ENCODE results near the gene EIF3D.
"Not testable (repeated sequence)": the region's sequence is repeated elsewhere in the genome, so short reads cannot be mapped to it uniquely, and the experiment has no call there.

EIF3D gene

DNA sequence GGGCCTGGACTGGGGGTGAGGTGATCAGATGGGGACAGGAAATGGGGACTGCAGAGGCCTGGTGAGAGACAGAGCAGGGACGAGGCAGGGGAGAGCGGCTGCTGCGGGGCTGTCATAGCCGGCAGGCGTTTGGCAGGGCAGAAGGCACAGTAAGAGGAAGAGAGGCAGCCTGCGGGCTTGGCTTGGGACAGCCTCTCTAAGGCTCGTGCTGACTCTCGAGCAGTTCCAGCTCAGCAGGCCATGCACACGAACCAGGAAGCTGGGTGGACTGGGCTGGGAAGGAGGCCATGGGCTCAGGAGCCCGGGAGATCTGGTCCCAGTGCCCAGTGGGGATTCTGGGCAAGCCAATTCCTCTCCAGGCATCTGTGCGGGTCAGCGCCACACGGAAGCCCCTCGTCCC, 19.6 kb upstream of the EIF3D start:
- DNase-seq (ENCODE audit: low spot score): no peak

DNA sequence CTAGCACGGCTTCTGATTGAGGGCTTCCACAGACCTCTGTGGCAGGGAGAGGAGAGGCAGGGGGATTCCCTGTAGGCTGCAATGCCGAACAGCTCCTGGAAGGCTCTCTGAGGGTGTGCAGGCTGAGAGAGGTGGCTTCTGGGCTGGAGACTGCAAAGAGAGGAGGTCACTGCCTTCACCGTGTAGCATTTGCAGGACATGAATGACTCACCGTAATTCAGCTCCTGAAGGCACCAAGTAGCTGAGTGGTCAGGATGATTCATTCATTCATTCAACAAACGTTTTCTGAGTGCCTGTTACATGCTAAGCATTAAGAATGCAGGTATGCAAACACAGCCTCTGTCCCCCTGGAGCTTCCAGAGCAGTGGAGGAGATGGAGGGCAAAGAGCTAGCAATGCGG, 18.0 kb upstream of the EIF3D start:
- DNase-seq (ENCODE audit: low spot score): no peak

DNA sequence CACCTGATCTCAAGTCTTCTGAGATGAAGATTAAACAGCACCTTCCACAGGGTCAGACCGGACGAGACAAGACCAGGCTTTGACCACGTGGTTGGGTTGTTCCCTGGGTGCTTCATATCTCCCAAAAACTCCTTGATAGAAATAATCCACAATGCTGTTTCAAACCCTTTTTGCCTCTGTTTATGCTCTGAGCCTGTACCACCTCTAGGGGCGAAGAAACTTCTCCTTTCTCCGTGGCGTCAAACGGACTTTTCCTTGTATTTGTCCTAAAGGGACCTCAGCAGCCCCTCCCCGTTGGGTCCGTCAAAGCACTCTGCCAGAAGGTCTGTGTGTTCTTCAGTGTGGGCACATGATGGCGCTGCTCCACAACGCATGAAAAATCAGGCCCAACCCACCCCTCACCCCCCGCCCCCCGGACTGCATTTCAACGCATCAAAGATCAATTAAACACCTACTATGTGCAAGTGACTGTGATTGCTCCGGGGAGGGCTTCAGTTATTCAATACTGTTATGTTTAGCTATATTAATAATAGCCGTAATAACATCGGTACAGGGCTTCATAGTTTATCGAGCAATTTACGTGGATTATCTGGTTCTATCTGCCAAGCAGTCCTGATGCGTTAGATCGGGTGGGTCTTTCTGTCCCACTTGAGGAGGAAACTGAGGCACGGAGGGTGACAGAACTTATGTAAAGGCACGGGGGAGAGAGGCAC, 17.3 kb upstream of the EIF3D start:
- peak; percentile 76 for DNase-seq (ENCODE audit: low spot score)

DNA sequence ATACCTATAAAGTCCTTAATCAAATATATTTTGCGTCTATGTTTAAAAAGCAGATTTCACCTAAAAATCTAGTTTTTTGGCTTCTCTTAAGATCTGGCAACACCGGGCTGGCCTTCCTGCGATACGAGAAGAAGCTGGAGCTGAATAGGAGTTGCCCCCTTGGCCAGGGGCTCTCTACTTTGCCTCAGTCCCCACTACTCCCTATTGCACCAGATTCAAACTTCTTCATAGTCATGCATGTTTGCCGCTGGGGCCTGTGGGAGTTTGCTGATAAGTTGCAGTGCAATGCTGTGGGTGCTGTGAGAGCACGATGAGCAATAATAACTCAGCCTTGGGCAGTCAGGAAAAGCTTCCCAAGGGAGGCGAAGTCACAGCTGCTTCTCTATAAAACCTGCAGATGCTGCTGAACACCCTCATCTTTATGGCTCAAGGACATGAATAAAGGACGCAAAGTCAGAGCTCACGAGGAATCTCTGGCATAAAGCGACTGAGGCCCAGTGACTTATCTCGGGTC, 15.2 kb upstream of the EIF3D start:
- no peak for DNase-seq (ENCODE audit: low spot score)

DNA sequence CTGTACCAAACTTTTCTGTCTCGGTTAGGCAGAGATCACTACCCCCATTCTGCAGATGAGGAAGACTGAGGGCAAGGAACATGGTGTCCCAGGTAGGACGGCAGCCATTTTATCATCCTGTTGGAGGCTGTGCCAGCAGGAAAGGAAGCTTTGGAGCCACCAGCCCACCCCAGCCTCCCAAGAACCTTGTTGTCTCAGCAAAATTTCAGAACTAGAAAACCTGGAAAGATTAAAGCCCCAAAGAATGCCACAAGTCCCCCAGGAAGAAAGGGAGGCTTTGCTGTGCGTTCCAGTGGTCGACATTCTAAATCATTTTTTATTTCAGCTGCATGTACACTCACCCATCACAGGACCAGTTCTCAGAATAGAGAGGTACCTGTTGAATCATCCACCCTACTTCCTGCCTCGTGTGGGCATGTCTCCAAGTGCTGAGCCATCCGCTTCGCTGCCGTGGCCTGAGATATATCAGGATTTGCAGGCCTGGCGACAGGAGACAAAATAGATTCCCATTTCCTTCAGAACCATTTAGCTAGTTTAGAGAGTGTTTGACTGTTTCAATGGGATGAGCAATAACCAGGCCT, 13.0 kb upstream of the EIF3D start:
- no peak for DNase-seq (ENCODE audit: low spot score)

DNA sequence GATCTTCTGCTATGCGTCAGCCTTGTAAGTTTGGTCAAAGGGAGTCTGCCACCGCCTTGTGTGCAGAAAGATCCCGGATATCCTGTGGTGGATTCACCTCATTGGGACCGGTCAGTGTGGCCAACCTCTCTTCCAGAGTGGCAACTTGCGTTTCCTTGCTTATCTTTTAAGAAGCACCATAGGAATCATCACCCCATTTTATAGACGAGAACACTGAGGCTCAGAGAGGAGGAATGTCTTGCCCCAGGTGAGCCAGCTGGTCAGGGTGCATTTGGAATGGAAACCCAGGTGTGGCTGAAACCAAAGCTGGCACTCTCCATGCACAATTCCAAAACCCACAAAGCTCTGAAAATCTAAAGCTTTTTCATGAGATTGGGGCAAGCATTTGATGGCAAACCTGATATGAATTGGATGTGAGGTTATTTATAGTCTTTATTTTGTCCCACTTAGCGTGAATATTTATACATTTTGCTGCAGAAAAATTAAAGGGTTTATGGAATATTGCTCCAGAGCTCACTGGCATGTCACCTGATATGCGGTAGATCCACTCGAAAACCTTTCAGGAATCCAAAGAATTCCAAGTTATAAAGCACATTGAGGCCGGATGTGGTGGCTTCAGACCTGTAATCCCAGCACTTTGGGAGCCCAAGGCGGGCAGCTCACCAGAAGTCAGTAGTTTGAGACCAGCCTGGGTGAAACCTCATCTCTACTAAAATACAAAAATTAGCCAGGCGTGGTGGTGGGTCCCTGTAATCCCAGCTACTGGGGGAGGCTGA, 12.1 kb upstream of the EIF3D start:
- no peak for DNase-seq (ENCODE audit: low spot score)

DNA sequence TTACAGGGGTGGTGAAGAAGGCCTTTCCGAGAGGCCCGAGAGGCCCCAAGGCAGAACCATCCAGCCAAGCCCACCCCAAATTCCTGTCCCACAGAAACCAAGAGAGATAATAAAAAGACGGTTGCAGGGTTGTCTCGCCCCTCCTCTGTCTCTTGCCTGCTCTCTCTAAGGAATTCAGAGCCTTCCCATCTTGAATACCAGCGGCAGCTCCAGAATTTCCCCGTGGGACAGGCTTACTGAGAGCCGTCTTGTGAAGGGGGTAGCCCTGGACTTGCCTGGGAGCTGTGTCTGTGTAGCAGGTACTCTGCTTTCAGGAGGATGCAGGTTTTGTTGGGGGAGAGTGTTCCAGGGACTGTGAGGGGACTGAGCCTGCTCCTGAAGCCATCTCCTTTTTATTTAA, 9.6 kb upstream of the EIF3D start:
- DNase-seq (ENCODE audit: low spot score): no peak

DNA sequence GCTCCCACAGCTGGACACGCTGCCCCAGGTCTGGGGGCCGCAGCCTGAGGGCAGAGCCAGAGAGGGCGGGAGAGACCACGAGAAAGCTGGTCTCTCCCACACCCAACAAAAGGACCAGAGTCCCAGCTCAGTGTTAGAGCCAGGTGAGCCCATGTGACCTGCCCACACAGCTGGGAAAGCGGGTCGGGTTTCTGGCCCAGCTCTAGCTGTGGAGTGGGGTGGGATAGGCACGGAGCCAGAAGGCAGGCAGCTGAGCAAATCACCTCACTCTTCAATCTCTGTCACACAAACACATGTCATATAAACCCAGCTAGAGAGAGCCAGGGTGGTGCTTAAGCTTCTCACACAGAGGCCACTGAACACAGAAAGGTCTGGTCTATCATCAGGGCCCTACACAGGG, 7.8 kb upstream of the EIF3D start:
- DNase-seq (ENCODE audit: low spot score): no peak

DNA sequence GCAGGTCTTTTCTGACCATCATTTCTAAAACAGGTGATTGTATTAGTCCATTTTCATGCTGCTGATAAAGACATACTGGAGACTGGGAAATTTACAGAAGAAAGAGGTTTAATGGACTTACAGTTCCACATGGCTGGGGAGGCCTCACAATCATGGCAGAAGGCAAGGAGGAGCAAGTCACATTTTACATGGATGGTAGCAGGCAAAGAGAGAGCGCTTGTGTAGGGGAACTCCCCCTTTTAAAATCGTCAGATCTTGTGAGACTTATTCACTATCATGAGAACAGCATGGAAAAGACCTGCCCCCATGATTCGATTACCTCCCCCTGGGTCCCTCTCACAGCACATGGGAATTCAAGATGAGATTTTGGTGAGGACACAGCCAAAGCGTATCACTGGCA, 4.4 kb upstream of the EIF3D start:
- not testable (repeated sequence) for DNase-seq (ENCODE audit: low spot score)

DNA sequence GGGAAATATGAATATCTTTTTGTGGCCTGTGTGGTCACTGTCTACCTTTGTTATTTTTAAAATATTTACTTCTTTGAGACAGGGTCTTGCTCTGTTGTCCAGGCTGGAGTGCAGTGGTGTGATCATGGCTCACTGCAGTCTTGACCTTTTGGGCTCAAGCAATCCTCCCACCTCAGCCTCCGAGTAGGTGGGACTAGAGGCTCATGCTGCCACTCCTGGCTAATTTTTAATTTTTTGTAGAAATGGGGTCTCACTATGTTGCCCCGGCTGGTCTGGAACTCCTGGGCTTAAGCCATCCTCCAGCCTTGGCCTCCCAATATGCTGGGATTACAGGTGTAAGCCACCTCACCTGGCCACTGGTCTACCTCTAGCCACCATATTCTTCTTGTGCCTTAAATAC, 3.5 kb upstream of the EIF3D start:
- DNase-seq (ENCODE audit: low spot score): no peak

DNA sequence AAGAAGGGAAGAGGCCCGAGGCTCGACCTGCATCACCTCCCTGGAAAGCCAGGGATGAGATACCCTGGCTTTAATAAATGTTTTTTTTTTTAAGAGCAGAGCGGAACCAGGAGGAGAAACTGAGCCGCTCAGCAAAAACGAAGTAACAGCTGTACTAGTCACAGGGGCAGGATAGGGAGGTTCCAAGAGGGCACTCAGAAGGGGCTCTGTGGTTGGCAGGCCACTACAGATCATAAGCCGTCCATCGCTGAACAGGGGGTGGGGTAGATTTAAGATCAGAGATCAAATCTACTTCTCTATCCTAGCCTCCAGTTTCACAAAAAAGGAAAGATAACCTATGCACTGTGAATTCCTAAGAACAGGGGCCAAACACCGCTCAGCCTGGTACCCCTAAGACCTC, 625 bp downstream of the EIF3D start:
- DNase-seq (ENCODE audit: low spot score): no peak

DNA sequence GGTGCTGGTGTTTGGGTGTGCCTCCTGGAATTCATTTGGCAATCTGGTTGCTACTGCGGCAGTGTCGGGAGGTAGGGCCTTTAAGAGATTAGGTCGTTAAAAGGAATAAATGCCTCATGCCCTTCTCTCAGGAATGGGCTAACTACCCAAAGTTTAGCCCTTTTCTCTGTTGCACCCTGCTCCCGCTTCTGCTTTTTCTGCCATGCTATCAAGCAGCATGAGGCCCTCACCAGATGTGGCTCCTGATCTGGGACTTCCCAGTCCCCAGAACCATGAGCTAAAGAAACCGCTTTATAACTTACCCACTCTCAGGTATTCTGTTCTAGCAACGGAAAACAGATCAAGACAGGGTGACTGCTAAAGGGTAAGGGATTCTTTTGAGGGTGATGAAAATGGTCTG, 6.3 kb downstream of the EIF3D start:
- no peak for DNase-seq (ENCODE audit: low spot score)

DNA sequence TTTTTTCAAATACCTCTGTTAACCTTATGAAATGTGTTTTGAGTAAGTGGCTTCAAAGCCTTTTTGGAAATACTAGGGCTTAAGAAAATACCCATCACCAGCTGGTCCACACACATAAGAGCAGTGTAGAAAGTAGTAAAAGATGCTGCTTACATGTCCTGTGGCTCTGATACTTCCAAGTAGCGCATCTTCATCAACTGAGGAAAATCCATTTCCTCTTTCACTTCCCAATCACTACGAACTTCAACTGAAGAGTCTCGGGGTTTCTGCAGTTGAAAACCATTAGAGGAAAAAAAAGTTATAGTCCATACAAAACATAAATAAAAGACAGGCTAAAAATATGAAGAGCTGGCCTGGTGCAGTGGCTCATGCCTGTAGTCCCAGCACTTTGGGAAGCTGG, 8.5 kb downstream of the EIF3D start:
- DNase-seq (ENCODE audit: low spot score): no peak

DNA sequence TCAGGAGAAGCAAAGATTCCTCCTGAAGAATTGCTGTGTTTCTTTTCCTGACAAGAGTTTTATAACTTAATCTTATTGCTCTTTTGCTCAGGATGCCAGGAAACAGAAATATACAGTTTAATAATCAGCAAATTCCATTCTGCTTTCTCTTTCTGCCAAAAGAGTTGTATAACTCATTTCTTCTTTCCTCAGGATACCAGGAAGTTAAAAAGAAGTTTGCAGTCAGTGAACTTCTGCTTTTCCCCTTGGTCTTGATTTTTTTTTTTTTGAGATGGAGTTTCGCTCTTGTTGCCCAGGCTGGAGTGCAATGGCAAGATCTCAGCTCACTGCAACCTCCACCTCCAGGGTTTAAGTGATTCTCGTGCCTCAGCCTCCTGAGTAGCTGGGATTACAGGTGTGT, 9.1 kb downstream of the EIF3D start:
- not testable (repeated sequence) for DNase-seq (ENCODE audit: low spot score)

DNA sequence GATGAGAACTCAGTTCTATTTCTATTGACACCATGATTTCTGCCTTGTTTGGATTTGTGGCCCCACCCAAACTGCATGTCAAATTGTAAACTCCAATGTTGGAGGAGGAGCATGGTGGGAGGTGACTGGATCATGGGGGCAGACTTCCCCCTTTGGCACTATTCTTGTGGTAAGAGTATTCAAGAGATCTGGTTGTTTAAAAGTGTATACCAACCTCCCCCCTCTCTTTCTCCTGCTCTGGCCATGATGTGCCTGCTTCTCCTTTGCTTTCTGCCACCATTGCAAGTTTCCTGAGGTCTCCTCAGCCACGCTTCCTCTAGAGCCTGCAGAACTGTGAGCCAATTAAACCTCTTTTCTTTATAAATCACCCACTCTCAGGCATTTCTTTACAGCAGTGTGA, 14.2 kb downstream of the EIF3D start:
- no peak for DNase-seq (ENCODE audit: low spot score)

DNA sequence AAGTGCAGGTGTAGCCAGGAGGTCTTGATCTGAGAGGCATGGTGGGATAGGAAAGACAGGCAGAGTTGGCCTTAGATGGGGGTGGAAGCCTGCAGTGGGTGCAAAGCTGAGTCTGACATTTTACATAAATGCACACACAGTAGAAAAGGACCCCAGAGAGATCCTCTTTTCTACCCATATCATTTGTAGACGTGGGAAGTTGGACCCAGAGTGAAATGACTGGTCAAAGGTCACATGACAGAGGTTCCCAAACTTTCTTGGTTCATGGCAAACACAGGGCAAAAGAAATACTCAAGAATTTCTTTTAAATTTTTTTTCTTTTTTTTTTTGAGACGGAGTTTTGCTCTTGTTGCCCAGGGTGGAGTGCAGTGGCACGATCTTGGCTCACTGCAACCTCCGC, 16.0 kb downstream of the EIF3D start:
- DNase-seq (ENCODE audit: low spot score): no peak

DNA sequence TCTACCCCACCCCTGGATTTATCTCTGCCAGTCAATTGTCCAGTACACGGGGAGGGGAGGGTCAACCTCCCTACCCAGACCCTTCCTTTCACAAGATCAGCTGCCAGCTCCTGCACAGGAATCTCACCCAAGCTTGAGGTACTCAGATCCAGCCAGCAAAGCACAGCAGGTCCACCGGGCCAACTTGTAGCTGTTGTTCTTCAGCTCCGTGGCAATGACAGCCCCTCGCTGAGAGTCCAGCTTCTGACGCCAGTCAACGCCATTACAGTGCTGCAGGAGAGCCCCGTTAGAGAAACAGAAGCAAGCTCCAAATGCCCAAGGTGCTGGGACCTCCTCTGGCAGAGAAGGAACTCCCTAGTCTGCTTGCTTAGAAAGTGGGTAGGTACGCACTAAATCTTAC, 16.6 kb downstream of the EIF3D start:
- no peak for DNase-seq (ENCODE audit: low spot score)

DNA sequence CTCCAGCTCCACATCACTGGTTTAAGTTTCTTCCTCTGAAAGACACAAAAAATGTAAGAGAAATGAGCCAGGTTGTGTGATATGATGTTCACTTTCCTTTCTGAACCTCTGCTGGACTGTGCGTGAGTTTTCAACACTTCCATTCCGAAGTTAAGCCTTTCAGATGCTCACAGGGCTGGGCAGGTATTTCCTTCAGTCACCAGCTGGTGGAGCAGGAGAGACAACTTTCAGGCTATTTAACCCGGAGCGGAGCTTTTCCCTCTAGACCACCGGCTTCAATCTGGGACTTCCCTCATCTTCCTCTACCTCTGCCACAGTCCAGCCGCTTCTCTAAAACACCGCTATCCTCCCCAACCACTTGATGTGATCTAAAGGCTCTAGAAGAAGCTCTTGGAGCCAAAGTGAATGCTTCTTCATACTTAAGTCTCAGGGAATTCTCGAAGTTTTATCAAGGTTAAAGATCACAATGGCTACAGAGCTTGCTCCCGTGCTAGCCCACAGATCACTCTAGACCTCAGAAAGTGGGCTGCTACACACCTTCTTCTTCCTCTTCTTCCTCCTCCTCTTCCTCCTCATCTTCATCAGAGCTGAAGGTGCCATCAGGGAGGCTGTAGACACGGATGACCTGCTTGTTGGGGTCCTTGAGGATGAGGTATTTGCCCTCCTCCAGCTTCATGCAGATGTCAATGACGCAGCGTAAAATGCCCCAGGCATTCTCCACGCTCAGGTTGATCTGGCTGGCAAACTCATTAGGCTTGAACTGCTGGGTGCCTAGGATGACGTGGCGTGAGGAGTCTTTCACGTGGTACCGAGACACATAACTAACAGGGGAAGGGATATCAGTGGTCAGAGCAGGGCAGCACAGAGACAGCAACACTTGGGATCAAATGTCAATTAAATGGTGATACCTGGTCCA, 17.7 kb downstream of the EIF3D start:
- DNase-seq (ENCODE audit: low spot score): peak; percentile 61

DNA sequence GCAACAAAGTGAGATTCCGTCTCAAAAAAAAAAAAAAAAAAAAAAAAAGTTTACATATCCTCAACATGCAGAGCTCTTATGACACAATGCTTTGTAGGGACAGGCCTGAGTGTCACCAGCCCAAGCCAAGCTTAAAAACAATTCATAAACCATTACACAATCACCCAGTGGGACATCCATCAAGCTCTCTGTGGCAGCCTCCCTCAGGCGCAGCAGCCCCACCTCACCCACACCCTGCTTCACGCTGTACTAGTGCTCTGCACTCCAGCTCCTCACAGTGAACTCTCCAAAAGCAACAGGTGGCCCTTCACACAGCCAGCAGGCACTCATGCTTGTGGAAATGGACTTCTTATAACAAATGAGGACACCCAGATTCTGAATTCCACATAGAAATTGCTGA, 18.6 kb downstream of the EIF3D start:
- no peak for DNase-seq (ENCODE audit: low spot score)

DNA sequence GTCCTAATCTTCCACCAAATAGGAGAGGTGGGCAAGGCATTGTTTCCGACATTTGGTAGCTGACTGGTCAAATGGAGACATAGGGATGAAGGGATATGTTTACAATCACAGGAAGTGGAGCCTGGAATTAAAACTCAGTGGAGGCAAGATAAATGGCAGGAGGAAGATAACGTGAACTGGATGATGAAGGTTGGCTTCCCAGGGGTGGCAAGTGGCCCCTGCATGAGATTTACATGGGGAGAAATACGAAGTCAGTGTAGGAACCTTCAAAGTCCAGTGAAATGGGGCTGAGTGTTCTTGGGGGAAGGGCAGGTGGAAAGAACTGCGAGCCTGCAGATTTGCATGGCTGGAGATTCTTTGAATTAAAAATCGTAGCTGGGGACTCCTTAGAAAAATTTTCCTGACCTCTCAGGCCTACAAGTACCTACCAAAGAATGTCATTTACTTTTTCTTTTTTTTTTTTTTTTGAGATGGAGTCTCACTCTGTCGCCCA, 21.4 kb downstream of the EIF3D start:
- DNase-seq (ENCODE audit: low spot score): no peak

DNA sequence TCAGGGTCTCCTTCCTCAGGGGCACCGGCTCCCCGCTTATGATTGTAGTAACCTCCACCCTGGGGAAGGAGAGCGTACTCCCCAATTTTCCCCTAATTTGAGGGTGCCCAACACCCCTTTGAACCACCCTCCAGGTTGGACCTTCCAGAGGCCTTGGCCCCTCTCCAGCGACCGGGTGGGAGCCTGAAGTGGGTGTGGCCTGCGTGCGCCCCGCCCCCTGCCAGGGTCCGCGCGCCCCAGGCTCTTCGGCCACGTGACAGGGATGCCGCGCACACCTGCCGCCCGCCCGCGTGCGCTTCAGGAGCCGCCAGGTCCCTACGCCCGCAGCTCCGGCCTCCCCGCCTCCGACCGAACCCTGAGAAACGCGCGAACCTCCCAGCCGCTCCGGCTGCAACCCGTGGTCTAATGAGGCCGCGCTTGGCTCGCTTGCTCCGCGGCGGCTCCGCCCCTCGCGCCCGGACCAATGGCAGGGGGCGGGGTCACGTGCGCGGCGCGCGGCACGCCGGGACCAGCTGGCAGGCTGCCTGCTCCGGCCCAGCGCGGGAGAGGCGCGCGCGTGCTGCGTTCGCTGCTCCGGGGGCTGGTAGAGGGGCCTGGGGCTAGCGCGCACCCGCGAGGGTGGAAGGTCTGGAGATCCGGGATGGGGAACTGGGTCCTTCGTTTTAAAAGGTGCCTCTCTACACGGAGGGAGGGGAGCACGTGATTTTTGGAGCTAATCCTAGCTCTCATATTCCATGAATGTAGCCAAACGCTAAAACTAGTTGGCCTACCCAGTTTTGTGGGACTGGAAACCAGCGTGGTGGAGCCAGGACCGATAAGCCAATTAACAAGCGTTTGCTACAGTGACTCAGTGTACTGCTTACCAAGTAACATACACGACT, 22.1 kb downstream of the EIF3D start, which contains the start of gene FOXRED2:
FOXRED2 (minus strand) TSS at position 404 of the 881 bp plus-strand sequence. CDS start 618 bp downstream, outside the sequence.
- DNase-seq (ENCODE audit: low spot score): peak; percentile 92
